Cardiac septum (tissue), 1 donor: ENCODE results near the gene ACTC1. TPM values are rescaled to one million over a fixed set of nuclear protein-coding genes. Genes with fewer than 3 reads are reported as not detected.

Experiments used
- DNase-seq: peaks from one replicate; pipeline ENCODE4 v3.0.0-alpha.2; 2020; ENCODE audit warnings: low spot score
- intact Hi-C: fragments of 100-400 bp; cut with DNase I; formaldehyde crosslinking; loops from one replicate; pipeline ENCODE4 v1.14.0; 2022
- total RNA-seq: library from RNA; stranded (reverse); fragmentation: NEBNext Ultra II Directional; extraction: Animal tissue kit (Norgen Biotek cat#: 25700); gene quantifications from one replicate; pipeline ENCODE4 v1.2.1, GENCODE V29; 2021
- donor health status: DM: no; HTN: no; CAD: no.

The ACTC1 gene
- total RNA-seq, 1 donor from 2014 or later = 11,631 TPM

- DNase-seq = no peak
- intact Hi-C loops = no loop called here
Observed at GRCh38 chr15:34802803-34803750, 7.7 kb upstream of the ACTC1 start.

GRCh38 chr15:34802371-34802770 lies 7.0 kb upstream of the ACTC1 start:
- intact Hi-C loops = no loop called here

DNA sequence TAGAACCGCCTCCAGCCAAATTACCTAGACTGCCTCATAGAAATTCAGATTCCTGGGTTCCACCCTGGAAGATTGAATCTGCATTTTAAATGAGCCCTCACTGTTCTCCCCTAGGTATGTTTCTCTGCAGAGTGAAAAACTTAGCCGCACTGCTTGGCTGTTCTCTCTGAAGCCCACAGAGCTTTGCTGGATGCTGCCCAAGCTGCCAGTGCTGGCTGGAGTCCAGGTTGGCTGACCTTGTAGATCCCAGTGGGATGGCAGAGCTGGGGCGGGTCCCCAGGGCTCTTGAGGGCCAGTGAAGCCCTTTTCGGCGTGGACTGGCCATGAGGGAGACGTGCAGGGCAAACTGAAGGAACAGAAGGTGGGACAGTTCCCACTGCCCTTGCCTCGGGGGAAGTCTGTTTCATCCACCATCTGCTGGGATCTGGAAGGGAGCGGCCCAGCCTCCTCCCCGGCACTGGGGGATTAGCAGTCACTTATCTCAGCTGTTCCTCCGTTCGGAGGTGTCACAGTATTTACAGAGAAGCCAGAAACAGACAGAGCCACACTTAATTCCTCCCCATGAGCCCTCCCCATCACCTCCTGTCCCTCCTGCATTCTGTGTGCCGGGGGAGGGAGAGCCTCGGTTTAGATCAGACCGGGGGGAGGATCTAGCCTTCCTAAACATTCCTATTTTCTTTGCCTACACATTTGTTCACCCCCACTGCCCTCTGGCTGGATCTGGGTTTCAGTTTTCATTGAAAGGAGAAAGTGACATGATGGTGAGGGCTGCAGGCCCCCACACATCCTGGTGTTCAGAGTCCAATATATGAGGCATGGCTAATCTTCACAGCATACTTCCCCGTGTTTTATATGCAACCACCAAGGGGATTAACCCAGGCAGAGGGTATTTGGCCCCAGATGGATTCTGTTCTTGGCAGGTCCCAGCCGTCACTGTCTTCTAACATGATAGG lies 4.1 kb upstream of the ACTC1 start:
- peak; percentile 90 for DNase-seq
- intact Hi-C loops = loop anchor here (10.0 kb wide), 1 partner anchor 55 kb away; no protein-coding TSS in a partner anchor

More at GRCh38 chr15:34802371-34802770, 7.0 kb upstream of the ACTC1 start:
- no peak for DNase-seq

DNA sequence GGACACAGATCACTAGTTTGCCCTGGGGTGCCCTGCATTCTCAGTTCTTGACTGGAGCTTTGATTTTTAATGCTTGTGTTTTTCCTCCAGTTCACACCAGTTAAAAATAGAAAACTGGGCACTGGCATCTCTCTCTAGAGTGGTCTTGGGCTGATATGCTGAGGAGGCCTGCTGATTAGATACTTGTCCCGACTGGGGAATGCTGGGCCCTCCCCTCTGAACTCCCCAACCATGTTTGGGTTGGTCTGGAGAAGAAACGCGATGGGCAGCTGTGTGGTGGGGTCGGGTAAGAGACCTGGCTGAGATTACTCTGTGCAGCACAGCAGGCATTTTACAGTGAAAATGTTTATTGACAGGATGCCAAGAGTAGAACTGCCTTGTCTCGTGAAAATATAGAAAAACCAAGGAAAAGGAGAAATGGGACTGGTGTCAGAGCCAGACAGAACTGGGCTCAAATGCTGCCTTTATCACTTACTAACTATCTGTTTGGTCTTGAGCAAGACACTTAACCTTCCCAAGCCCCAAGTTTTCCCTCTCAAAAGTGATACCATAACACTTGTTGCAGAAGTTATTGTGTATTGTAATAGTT lies 1.6 kb upstream of the ACTC1 start:
- intact Hi-C loops = loop anchor here (2.0 to 10.0 kb wide), 3 partner anchors 58 to 104 kb away; no protein-coding TSS in a partner anchor
- no peak for DNase-seq

- intact Hi-C loops = loop anchor here (10.0 kb wide), 1 partner anchor 60 kb away; no protein-coding TSS in a partner anchor
- DNase-seq = no peak
Observed at GRCh38 chr15:34794590-34795206, 651 bp downstream of the ACTC1 start.

GRCh38 chr15:34793901-34794300 lies 1.4 kb downstream of the ACTC1 start:
- intact Hi-C loops = loop anchor here (10.0 kb wide), 1 partner anchor 61 kb away; no protein-coding TSS in a partner anchor
- DNase-seq = no peak

- intact Hi-C loops = loop anchor here (10.0 kb wide), 1 partner anchor 62 kb away; no protein-coding TSS in a partner anchor
- no peak for DNase-seq
Observed at GRCh38 chr15:34793071-34793470, 2.3 kb downstream of the ACTC1 start.

DNA sequence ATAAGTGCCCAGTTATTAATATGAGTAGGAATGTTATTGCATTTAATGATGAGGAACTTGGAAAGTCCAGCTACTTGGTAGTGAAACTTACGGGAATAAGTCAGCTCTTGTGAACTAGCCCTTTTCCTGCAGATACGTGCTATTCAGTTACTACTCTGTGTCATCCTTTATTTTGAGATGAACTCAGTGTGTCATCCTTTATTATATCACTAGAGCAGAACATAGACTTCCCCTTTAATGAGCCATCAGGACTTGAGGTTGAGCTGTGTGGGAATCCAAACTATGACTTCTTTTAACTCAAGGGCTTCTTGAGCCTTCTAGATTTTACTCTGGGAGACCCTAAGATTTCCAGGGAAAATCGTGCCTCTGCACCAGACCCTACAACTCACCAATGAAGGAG lies 3.6 kb downstream of the ACTC1 start:
- no peak for DNase-seq
- intact Hi-C loops = loop anchor here (10.0 kb wide), 1 partner anchor 63 kb away; no protein-coding TSS in a partner anchor

DNA sequence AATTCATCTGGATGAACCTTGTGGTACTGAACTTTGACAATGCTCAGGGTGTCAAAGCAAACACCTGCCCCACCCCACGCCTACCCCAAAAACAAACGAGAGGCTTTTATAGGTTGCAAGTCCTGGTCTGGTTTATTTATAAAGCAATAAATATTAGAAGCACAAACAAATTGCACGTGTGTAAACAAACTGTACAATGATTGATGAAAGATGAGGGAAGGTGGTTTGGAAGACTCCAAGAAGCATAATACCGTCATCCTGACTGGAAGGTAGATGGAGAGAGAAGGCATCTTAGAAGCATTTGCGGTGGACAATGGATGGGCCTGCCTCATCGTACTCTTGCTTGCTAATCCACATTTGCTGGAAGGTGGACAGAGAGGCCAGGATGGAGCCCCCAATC lies 5.2 kb downstream of the ACTC1 start:
- intact Hi-C loops = loop anchor here (10.0 kb wide), 1 partner anchor 65 kb away; no protein-coding TSS in a partner anchor
- no peak for DNase-seq

GRCh38 chr15:34789326-34789725 lies 6.0 kb downstream of the ACTC1 start:
- intact Hi-C loops = no loop called here
- DNase-seq = no peak

- DNase-seq = no peak
- intact Hi-C loops = no loop called here
Observed at GRCh38 chr15:34786206-34786605, 9.1 kb downstream of the ACTC1 start.

DNA sequence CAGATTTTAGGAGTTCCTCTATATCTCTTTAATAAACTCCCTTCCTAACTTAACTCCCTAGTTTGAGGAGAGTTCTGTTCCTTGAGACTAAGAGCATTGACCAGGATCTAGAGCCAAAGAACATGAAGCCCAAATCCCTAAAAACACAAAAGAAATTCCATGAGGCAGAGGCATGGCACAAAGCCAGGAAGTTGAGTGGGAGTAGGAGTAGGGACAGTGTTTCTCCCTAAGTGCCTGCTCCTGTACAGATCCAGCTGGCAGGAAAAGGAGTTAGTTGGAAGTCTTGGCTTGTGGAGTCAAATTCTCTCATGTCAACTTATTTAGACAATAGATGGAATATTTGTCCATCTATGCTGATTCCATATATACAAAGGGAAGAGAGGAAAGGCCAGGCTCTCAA lies 11.4 kb downstream of the ACTC1 start:
- intact Hi-C loops = no loop called here
- no peak for DNase-seq

DNA sequence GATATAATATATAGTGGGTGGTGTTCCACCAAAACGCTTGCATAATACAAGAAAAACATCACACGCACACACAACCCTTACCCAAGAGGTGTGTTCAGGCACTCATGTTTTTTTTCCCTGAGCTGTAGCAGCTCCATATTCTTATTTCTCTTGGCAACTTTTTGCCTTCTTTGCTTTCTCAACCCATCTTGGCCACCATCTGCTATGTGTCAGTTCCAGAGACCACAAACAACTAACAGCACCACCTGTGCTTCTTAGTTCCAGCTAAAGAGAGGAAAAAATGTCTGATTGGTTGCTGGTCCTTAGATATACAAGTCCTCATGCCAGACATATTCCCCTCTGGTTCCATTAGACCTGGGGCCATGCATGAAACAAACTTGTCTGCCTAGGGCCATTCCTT lies 11.9 kb downstream of the ACTC1 start:
- intact Hi-C loops = no loop called here
- no peak for DNase-seq

GRCh38 chr15:34782901-34783300 lies 12.4 kb downstream of the ACTC1 start:
- intact Hi-C loops = no loop called here
- no peak for DNase-seq

- intact Hi-C loops = no loop called here
- DNase-seq = no peak
Observed at GRCh38 chr15:34780725-34781124, 14.6 kb downstream of the ACTC1 start.

DNA sequence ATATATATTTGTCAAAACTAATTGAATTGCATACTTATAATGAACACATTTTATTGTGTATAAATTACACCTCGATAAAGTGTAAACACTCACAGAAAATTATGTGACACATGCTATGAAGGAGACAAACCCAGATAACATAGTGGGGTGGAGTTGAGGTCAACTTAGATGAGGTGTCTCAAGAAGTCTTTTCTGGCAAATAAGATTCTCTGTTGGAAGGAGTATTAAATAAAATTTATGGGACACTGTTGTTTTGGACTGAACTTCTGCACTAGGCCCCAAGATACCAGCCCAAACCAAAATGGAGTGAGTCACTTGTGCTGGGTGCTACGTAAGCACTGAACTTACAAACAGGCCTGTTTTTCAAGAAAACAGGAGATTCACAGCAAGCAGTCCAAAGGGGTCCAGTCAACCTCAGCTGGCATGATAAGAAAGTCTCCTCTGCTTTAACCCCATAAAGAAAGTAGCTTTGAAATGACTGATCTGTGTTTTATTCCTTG lies 18.7 kb downstream of the ACTC1 start:
- intact Hi-C loops = no loop called here
- no peak for DNase-seq

GRCh38 chr15:34773917-34774316 lies 21.4 kb downstream of the ACTC1 start:
- intact Hi-C loops = no loop called here
- DNase-seq = no peak

GRCh38 chr15:34773013-34773412 lies 22.3 kb downstream of the ACTC1 start:
- intact Hi-C loops = no loop called here
- DNase-seq = no peak

DNA sequence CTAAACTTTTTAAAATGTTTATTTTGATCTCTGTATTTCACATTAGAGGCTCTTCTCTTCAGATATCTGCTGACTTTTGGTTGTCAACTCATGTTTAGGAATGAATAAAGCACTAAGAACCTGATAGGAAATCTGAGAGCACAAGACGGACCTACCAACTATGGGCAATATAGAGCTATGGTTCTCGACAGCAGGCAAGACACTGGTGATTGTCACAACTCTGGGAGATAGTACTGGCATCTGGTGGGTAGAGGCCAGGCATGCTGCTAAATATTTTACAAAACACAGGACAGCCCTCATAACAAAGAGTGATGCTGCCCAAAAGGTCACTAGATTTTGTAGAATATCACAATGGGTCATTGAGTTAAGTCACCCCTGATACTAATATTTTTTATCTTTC lies 23.0 kb downstream of the ACTC1 start:
- intact Hi-C loops = no loop called here
- DNase-seq = no peak
